GM20000 (cell line): ENCODE results near the gene TSGA10IP.
A peak's percentile ranks its signal among the peaks of the same experiment; 100 is the strongest.

Experiments
- DNase-seq: peaks from one replicate; pipeline ENCODE4 v3.0.0; 2012; ENCODE audit warnings: low spot score
- CTCF ChIP-seq: IDR thresholded peaks from 2 replicates; pipeline ENCODE4 v1.5.1; 2012; ENCODE audit warnings: mild to moderate bottlenecking, control low read depth; ENCODE audit errors: extremely low read depth, missing control alignments

TSGA10IP gene

DNA sequence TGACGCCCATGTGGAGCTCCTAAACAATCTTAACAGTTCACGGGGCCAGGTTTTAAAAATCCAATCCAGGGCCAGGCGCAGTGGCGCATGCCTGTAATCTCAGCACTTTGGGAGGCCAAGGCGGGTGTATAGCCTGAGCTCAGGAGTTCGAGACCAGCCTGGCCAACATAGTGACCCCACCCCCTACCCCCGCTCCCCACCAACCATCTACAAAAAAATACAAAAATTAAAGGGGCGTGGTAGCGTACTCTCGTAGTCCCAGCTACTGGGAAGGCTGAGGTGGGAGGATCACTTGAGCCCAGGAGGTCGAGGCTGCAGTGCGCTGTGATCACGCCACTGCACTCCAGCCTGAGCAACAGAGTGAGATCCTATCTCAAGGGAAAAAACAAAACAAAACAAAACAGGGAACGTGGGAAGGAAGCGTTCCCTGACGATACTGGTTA, 15.6 kb downstream of the TSGA10IP start:
- no peak for TF ChIP-seq CTCF
- no peak for DNase-seq

DNA sequence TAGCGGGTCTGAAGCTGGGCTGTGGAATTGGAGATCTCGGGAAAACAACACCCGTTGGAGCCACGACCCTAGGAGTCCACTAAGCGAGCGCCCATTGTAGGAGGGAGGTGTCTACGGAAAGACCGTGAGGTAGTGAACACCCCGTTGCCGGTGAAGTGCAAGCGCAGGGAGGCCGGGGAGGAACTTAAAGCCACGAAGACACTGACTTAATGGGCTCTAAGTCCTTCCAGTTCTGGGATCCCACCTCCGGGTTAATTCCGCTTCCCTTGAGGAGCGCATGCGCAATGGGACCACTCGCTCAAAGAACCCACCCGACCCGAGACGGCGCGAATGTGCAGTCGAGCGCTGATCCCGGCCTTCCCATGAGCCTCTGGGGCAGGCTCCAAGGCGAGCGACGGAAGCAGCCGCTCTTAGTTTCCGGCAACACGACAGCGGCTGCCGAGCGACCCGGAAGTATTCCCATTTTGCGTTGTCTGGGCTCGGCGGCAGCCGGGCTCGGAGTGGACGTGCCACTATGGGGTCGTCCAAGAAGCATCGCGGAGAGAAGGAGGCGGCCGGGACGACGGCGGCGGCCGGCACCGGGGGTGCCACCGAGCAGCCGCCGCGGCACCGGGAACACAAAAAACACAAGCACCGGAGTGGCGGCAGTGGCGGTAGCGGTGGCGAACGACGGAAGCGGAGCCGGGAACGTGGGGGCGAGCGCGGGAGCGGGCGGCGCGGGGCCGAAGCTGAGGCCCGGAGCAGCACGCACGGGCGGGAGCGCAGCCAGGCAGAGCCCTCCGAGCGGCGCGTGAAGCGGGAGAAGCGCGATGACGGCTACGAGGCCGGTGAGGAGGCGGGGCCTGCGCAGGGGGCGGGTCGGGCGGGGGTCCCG, 16.2 kb downstream of the TSGA10IP start, which contains the start of gene SART1:
Gene SART1, plus strand, starts transcription at position 468 of the 874 bp plus-strand sequence. Its CDS starts 47 bp downstream, at position 515.
- peak; percentile 100 for DNase-seq
- no peak for TF ChIP-seq CTCF

- no peak for TF ChIP-seq CTCF
- no peak for DNase-seq
These were observed 16.9 kb downstream of the TSGA10IP start for GRCh38 chr11:65962141-65962564.

GRCh38 chr11:65964906-65965305, 19.6 kb downstream of the TSGA10IP start:
- no peak for DNase-seq
- no peak for TF ChIP-seq CTCF

- DNase-seq: no peak
- TF ChIP-seq CTCF: no peak
These were observed 20.9 kb downstream of the TSGA10IP start for GRCh38 chr11:65965986-65966762.

GRCh38 chr11:65967329-65967934, 22.2 kb downstream of the TSGA10IP start:
- no peak for TF ChIP-seq CTCF
- DNase-seq: no peak
